ENCODE data around the gene PBX1.

Gene PBX1

GRCh38 chr1:164759144-164759920, 200.3 kb downstream of the PBX1 start:
- H3K27me3 ChIP-seq, result no peaks in the 10 kb centered on the region
- no peak overlapping the region for H3K27ac ChIP-seq
- no peaks in the 10 kb centered on the region for H3K36me3 ChIP-seq
- H3K9me3 ChIP-seq, result no peaks in the 10 kb centered on the region
- no peak overlapping the region for H3K4me3 ChIP-seq (ENCODE audit: low read depth in 1 of 2, low read length in 1 of 2)
- no peaks in the 10 kb centered on the region for H3K4me1 ChIP-seq (ENCODE audit: control insufficient read depth in 1 of 2, insufficient read depth in 1 of 2, low read depth in 1 of 2, low read length in 1 of 2)
- no peak for TF ChIP-seq CTCF (IDR thresholded peaks at IDR 0.05)

GRCh38 chr1:164759979-164760469, 201.0 kb downstream of the PBX1 start:
- Histone ChIP-seq H3K27ac (no peak overlapping the region), H3K4me1 (ENCODE audit: control insufficient read depth in 1 of 2, insufficient read depth in 1 of 2, low read depth in 1 of 2, low read length in 1 of 2) (no peaks in the 10 kb centered on the region), H3K36me3 (no peaks in the 10 kb centered on the region), H3K27me3 (no peaks in the 10 kb centered on the region), H3K9me3 (no peaks in the 10 kb centered on the region), H3K4me3 (ENCODE audit: low read depth in 1 of 2, low read length in 1 of 2) (no peak overlapping the region)
- TF ChIP-seq CTCF (IDR thresholded peaks at IDR 0.05), result no peak

- no peak for TF ChIP-seq CTCF (IDR thresholded peaks at IDR 0.05)
- H3K36me3 ChIP-seq, result no peaks in the 10 kb centered on the region
Measured at GRCh38 chr1:164760569-164760968, 201.6 kb downstream of the PBX1 start.

GRCh38 chr1:164761009-164761408, 202.0 kb downstream of the PBX1 start:
- Histone ChIP-seq H3K4me1 (ENCODE audit: control insufficient read depth in 1 of 2, insufficient read depth in 1 of 2, low read depth in 1 of 2, low read length in 1 of 2) (no peaks in the 10 kb centered on the region), H3K4me3 (ENCODE audit: low read depth in 1 of 2, low read length in 1 of 2) (no peak overlapping the region), H3K36me3 (no peaks in the 10 kb centered on the region), H3K27me3 (no peaks in the 10 kb centered on the region), H3K27ac (no peak overlapping the region), H3K9me3 (no peaks in the 10 kb centered on the region)
- TF ChIP-seq CTCF (IDR thresholded peaks at IDR 0.05), result no peak

More at GRCh38 chr1:164760569-164760968, 201.6 kb downstream of the PBX1 start:
- H3K4me3 ChIP-seq (ENCODE audit: low read depth in 1 of 2, low read length in 1 of 2), result no peak overlapping the region
- H3K4me1 ChIP-seq (ENCODE audit: control insufficient read depth in 1 of 2, insufficient read depth in 1 of 2, low read depth in 1 of 2, low read length in 1 of 2), result no peaks in the 10 kb centered on the region
- H3K27ac ChIP-seq, result no peak overlapping the region
- no peaks in the 10 kb centered on the region for H3K9me3 ChIP-seq
- no peaks in the 10 kb centered on the region for H3K27me3 ChIP-seq

- no peak for TF ChIP-seq CTCF (IDR thresholded peaks at IDR 0.05)
- H3K4me3 ChIP-seq (ENCODE audit: low read depth in 1 of 2, low read length in 1 of 2), result no peak overlapping the region
- H3K9me3 ChIP-seq, result no peaks in the 10 kb centered on the region
- H3K27ac ChIP-seq, result no peak overlapping the region
- H3K36me3 ChIP-seq, result no peaks in the 10 kb centered on the region
- H3K4me1 ChIP-seq (ENCODE audit: control insufficient read depth in 1 of 2, insufficient read depth in 1 of 2, low read depth in 1 of 2, low read length in 1 of 2), result no peaks in the 10 kb centered on the region
- H3K27me3 ChIP-seq, result no peaks in the 10 kb centered on the region
Measured at GRCh38 chr1:164763098-164763497, 204.1 kb downstream of the PBX1 start.

All from neutrophil (primary cell).